Skin epidermis (tissue), 12 donors: ENCODE results near the gene TNS1.

Experiments used
- H3K27ac ChIP-seq, 21 experiments: fragments of 200-600 bp; sonication (generic) in 11 of 21; one replicate each; pipeline ENCODE4 v1.5.0; 2020; ENCODE audit warnings: mild to moderate bottlenecking in 3 of 21, inconsistent platforms in 2 of 21, moderate library complexity in 2 of 21
- H3K4me3 ChIP-seq, 7 experiments: fragments of 200-600 bp; sonication (generic) in 2 of 7; one replicate each; pipeline ENCODE4 v1.5.0; 2020; ENCODE audit warnings: inconsistent platforms in 2 of 7, mild to moderate bottlenecking in 2 of 7, moderate library complexity in 1 of 7

TNS1 gene

GRCh38 chr2:217804791-217805667 lies 197.8 kb downstream of the TNS1 start:
- Histone ChIP-seq H3K4me3 (no peak overlapping the region), H3K27ac (peak overlapping the region in 3 of 21 experiments; percentile 16 to 65 (median 43))

- Histone ChIP-seq H3K4me3 (no peak overlapping the region), H3K27ac (peak overlapping the region in 3 of 21 experiments; percentile 6 to 43 (median 16))
These were observed 198.5 kb downstream of the TNS1 start for GRCh38 chr2:217804338-217804737.

GRCh38 chr2:217803653-217803960 lies 199.2 kb downstream of the TNS1 start:
- H3K4me3 ChIP-seq: no peak overlapping the region
- no peak overlapping the region for H3K27ac ChIP-seq

GRCh38 chr2:217802876-217803652 lies 199.7 kb downstream of the TNS1 start:
- Histone ChIP-seq H3K27ac (peak overlapping the region in 1 of 21 experiments; percentile 9), H3K4me3 (no peak overlapping the region)

GRCh38 chr2:217802266-217802665 lies 200.5 kb downstream of the TNS1 start:
- Histone ChIP-seq H3K4me3 (no peak overlapping the region), H3K27ac (no peak overlapping the region)

DNA sequence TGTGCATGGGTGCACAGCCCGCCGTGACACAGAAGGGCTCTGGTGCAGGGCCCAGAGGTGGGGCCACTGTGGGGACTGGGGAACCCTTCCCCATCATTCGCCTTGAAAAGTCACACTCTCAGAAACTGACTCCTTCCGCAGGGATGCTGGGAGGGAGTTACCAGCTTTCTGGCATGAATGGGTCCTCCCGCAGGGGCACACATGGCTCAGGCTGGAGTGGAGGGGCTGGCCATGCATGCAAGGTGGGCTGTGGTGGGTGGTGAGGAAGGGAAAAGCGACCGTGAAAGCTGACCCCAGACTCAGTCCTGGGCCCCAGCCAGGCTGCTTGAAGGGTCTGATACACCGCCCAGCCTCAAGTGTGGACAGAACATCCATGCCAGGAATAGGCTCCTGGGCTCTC lies 201.1 kb downstream of the TNS1 start:
- Histone ChIP-seq H3K4me3 (no peak overlapping the region), H3K27ac (no peak overlapping the region)

- peak overlapping the region in 1 of 21 experiments; percentile 16 for H3K27ac ChIP-seq
- H3K4me3 ChIP-seq: no peak overlapping the region
These were observed 201.7 kb downstream of the TNS1 start for GRCh38 chr2:217801115-217801531.

DNA sequence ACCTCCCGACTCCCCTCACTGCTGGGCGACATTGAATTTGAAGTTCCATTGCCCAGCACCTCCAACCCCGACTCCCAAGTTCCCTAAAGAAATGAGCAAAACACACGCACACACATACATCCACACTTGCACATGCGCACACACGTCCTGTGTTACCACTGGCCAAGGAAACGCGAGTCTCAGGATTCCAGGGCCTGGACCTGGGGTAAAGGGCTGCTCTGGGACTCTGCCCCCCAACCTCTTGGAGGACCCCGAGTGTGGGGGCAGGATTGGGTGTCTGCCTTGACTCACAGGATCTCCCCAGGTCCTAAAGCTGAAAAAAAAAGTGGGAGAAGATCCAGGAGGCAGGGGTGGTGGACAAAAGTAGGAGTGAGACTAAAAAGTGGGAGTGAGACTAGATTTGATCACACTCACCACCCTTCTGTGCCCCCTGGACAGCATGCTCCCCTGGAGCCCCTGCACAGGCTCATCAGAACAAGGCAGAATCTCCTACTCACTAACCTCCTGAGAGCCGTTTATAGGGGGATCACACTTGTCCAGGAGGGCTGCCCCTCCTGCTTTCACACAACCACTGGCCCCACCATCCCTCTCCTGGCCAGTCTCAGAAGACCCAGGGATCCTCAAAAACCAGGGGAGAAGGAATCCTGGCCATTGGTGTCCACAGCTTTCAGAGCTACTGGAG lies 202.2 kb downstream of the TNS1 start:
- peak overlapping the region in 2 of 21 experiments; percentile 16 to 31 for H3K27ac ChIP-seq
- H3K4me3 ChIP-seq: no peak overlapping the region

- peak overlapping the region in 1 of 21 experiments; percentile 31 for H3K27ac ChIP-seq
- H3K4me3 ChIP-seq: no peak overlapping the region
These were observed 203.0 kb downstream of the TNS1 start for GRCh38 chr2:217799563-217800432.

DNA sequence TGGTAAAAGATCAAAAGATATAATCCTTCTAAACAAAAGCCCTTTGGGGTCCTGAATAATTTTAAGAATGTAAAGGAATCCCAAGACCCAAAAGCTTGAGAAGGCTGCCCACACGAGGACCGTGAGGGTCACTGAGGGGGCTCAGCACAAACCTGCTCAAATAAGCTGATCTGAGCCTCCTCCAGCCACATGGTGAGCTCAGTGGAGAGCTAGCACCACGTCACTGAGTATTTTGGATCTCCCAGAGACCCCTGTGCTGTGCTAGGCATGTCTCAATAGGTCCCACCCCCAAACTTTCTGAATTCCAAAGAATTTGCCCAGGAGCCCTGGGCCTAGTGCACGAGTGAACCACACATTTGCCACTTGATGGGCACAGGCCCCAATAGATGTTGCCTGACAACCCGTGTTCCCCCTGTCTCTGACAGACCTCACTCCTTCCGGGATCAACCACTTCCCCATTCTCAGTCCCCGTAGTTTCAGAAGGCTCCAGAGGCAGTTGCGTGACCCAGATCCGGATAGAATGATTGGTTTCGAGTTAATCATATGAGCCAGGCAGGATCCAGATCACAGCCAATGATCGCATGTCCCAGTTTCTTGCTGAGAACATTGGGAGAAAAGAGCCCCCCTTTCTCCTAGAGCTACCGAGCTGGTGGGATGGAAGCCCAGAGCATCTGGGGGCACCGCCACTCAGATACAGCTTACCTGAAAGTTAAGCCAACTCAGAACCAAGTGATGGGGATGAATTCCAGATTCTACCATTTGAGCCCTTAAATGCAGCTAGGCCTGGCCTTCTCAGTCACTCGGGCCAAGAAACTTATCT lies 203.8 kb downstream of the TNS1 start:
- H3K27ac ChIP-seq: peak overlapping the region in 4 of 21 experiments; percentile 13 to 35 (median 20)
- H3K4me3 ChIP-seq: no peak overlapping the region

GRCh38 chr2:217798191-217798590 lies 204.6 kb downstream of the TNS1 start:
- H3K27ac ChIP-seq: no peak overlapping the region

GRCh38 chr2:217797661-217798069 lies 205.1 kb downstream of the TNS1 start:
- peak overlapping the region in 2 of 21 experiments; percentile 20 to 27 for H3K27ac ChIP-seq
- H3K4me3 ChIP-seq: no peak overlapping the region

More at GRCh38 chr2:217798191-217798590, 204.6 kb downstream of the TNS1 start:
- H3K4me3 ChIP-seq: no peak overlapping the region

GRCh38 chr2:217797165-217797564 lies 205.6 kb downstream of the TNS1 start:
- Histone ChIP-seq H3K4me3 (no peak overlapping the region), H3K27ac (peak overlapping the region in 3 of 21 experiments; percentile 20 to 32 (median 27))

DNA sequence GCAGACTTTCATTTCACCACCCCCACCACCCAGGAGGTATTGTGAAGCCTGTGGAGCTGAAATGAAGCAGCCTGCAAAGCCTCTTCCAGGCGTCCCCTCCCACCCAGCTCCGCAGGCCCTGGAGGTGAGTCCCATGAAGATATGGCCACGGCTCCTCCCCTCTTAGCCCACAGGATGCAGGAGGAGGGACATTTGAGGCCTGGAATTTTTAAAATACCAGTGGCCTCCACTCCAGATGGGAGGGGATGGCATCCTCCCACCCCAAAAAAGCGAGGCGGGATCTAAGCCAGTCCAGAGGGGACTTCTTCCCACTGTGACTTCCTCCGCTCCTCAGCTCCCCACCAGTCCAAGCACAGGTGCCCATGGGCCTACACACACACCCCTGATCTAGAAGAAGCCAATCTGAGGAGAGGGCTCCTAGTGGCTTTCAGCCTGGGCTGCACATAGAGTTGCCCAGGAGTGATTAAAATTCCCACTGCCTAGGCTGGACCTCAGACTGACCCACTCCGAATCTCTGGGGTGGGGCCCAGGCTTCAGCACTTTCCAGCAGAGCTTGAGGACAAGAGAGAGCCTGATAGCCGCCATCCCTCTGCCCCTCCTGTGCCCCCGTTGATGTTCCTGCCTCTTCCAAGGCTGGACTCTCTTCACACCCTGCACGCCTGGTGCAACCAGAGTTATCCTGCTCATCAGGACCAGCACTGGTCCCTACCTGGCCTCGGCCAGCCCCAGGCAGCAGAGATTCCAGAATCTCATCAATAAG lies 206.9 kb downstream of the TNS1 start:
- no peak overlapping the region for H3K4me3 ChIP-seq
- H3K27ac ChIP-seq: peak overlapping the region in 1 of 21 experiments; percentile 32

- no peak overlapping the region for H3K27ac ChIP-seq
- H3K4me3 ChIP-seq: no peak overlapping the region
These were observed 207.7 kb downstream of the TNS1 start for GRCh38 chr2:217795067-217795466.

GRCh38 chr2:217794133-217794986 lies 208.4 kb downstream of the TNS1 start:
- Histone ChIP-seq H3K4me3 (no peak overlapping the region), H3K27ac (no peak overlapping the region)
